CD8-positive, alpha-beta memory T cell (primary cell): ENCODE measurements around the gene DCDC2C. TPM values are rescaled to one million over a fixed set of nuclear protein-coding genes. Genes with fewer than 3 reads are reported as not detected.

Experiments used
- CTCF ChIA-PET: fragments of 350-600 bp; sonication (Branson Sonifier 250); formaldehyde crosslinking; loops from one replicate; lab custom pipeline; 2021; ENCODE audit warnings: antibody characterized with exemption; lab: Charles Lee
- POLR2A ChIA-PET: fragments of 350-600 bp; sonication (Branson Sonifier 250); formaldehyde crosslinking; loops from one replicate; lab custom pipeline; 2021; ENCODE audit warnings: antibody characterized with exemption; lab: Charles Lee
- DNase-seq, 5 donors: peaks; one replicate each; pipeline versions ENCODE4 v3.0.0 to v3.0.0-alpha.2; 2020 to 2022; ENCODE audit warnings: mixed read lengths in 1 of 5
- H3K27ac ChIP-seq: one replicate; pipeline ENCODE4 v1.7.0; 2013; ENCODE audit warnings: low read depth, mild to moderate bottlenecking, low read length, moderate library complexity
- H3K27me3 ChIP-seq: 2 replicates; pipeline ENCODE4 v1.7.0; 2013; ENCODE audit warnings: low read length, mild to moderate bottlenecking; ENCODE audit not compliant: insufficient read depth, poor library complexity, severe bottlenecking
- H3K36me3 ChIP-seq: 2 replicates; pipeline ENCODE4 v1.7.0; 2013; ENCODE audit warnings: mild to moderate bottlenecking, low read length, moderate library complexity; ENCODE audit not compliant: insufficient read depth
- H3K4me1 ChIP-seq: 2 replicates; pipeline ENCODE4 v1.7.0; 2013; ENCODE audit warnings: mild to moderate bottlenecking, low read length, moderate library complexity; ENCODE audit not compliant: insufficient read depth
- H3K4me3 ChIP-seq: 2 replicates; pipeline ENCODE4 v1.7.0; 2013; ENCODE audit warnings: mild to moderate bottlenecking, low read length
- H3K9me3 ChIP-seq: 2 replicates; pipeline ENCODE4 v1.7.0; 2013; ENCODE audit warnings: mild to moderate bottlenecking, low read length
- H3K27ac Mint-ChIP-seq, 8 donors: one replicate each; pipeline ENCODE4 v1.8.0; 2020 to 2021; ENCODE audit warnings: mixed read lengths in 8 of 8, mild to moderate bottlenecking in 6 of 8, inconsistent platforms in 3 of 8, moderate library complexity in 3 of 8
- H3K27me3 Mint-ChIP-seq, 2 donors: one replicate each; pipeline ENCODE4 v1.8.0; 2020 to 2021; ENCODE audit warnings: mixed read lengths in 2 of 2, mild to moderate bottlenecking in 1 of 2, moderate library complexity in 1 of 2
- H3K36me3 Mint-ChIP-seq, 3 donors: one replicate each; pipeline ENCODE4 v1.8.0; 2020 to 2021; ENCODE audit warnings: mixed read lengths in 3 of 3, inconsistent platforms in 1 of 3, mild to moderate bottlenecking in 1 of 3
- H3K4me1 Mint-ChIP-seq, 3 donors: one replicate each; pipeline ENCODE4 v1.8.0; 2020 to 2021; ENCODE audit warnings: mixed read lengths in 3 of 3, inconsistent platforms in 1 of 3, mild to moderate bottlenecking in 1 of 3
- H3K4me3 Mint-ChIP-seq, 7 donors: one replicate each; pipeline ENCODE4 v1.8.0; 2020 to 2021; ENCODE audit warnings: mixed read lengths in 7 of 7, mild to moderate bottlenecking in 6 of 7, moderate library complexity in 4 of 7, inconsistent platforms in 2 of 7
- H3K9me3 Mint-ChIP-seq, 5 donors: one replicate each; pipeline ENCODE4 v1.8.0; 2020 to 2022; ENCODE audit warnings: mixed read lengths in 5 of 5, mild to moderate bottlenecking in 3 of 5, moderate library complexity in 2 of 5, inconsistent platforms in 1 of 5
- polyA plus RNA-seq: library from polyadenylated mRNA; unstranded; fragments of 300-500 nt; fragmentation: Illumina TruSeq; gene quantifications from one replicate; pipeline ENCODE4 v1.2.3, GENCODE V29; 2021
- total RNA-seq, 2 experiments: library from RNA; stranded (reverse); gene quantifications; one replicate each; pipeline ENCODE4 v1.2.3, GENCODE V29; 2021

DCDC2C gene
- total and polyA plus RNA-seq, 3 experiments from 2014 or later: not detected

GRCh38 chr2:3830796-3831195 lies 127.4 kb downstream of the DCDC2C start:
- DNase-seq: no peak
- Histone ChIP-seq H3K27me3 (no peaks in the 10 kb centered on the region), H3K4me3 (no peak overlapping the region), H3K27ac (no peak overlapping the region), H3K4me1 (no peaks in the 10 kb centered on the region), H3K9me3 (no peaks in the 10 kb centered on the region), H3K36me3 (no peaks in the 10 kb centered on the region)
- ChIA-PET CTCF (no interaction called here), POLR2A (no interaction called here)
- Mint-ChIP-seq H3K36me3 (no peaks in the 10 kb centered on the region), H3K27ac (no peak overlapping the region), H3K4me3 (no peak overlapping the region), H3K4me1 (no peaks in the 10 kb centered on the region), H3K27me3 (peaks cover 3 to 16% of the 10 kb centered on the region in 2 donors), H3K9me3 (peaks cover 0 to 3% (median 2%) of the 10 kb centered on the region in 5 donors)

DNA sequence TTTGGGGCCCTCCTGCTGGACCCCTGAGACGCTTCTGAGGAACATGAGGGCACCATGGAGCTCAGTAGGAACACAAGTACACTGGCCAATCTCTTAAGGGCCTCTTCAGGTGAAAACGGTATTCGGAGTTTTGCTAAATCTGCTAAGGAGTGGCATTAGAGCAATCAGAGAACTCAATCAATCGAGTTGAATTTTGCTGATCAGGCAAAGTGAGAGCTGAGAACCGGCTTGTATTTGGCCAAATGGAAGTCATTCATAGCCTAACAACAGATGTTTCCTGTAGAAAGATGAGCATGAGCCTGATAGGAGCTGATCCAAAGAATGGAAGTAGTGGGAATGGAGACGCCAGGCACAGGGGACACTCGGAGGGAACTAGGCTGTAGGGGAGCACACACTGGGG lies 133.7 kb downstream of the DCDC2C start:
- Mint-ChIP-seq H3K36me3 (no peaks in the 10 kb centered on the region), H3K27me3 (peaks cover 3 to 9% of the 10 kb centered on the region in 2 donors), H3K9me3 (peaks cover 3 to 11% (median 5%) of the 10 kb centered on the region in 5 donors), H3K27ac (no peak overlapping the region), H3K4me3 (peak overlapping the region in 1 of 7 donors; percentile 46), H3K4me1 (no peaks in the 10 kb centered on the region)
- ChIA-PET POLR2A (no interaction called here), CTCF (no interaction called here)
- DNase-seq: no peak
- no peaks in the 10 kb centered on the region for H3K36me3 ChIP-seq
- no peaks in the 10 kb centered on the region for H3K27me3 ChIP-seq
- no peaks in the 10 kb centered on the region for H3K4me1 ChIP-seq
- H3K27ac ChIP-seq: no peak overlapping the region
- H3K4me3 ChIP-seq: no peak overlapping the region
- H3K9me3 ChIP-seq: no peaks in the 10 kb centered on the region

DNA sequence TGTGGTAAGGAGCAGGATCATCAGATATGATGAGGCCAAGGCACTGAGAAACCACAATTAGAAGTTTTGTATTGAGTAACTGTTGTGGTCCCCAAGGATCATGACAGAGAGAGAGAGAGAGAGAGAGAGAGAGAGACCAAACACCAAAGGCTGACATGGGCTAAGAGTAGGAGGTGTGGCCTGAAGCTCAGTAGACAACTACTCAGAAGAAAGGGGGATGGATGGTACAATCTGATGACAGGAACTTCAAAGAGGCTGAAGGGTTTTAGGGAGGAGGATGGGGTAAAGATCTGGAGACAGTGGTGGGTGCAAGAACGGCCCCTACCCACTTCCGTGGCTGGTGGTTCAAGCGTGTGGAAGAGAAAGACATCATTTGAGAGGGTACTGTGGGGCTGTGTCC lies 135.0 kb downstream of the DCDC2C start:
- ChIA-PET POLR2A (no interaction called here), CTCF (no interaction called here)
- Mint-ChIP-seq H3K36me3 (no peaks in the 10 kb centered on the region), H3K27ac (no peak overlapping the region), H3K27me3 (peaks cover 2 to 9% of the 10 kb centered on the region in 2 donors), H3K4me3 (no peak overlapping the region), H3K4me1 (no peaks in the 10 kb centered on the region), H3K9me3 (peaks cover 3 to 10% (median 8%) of the 10 kb centered on the region in 5 donors)
- H3K27me3 ChIP-seq: no peaks in the 10 kb centered on the region
- H3K4me1 ChIP-seq: no peaks in the 10 kb centered on the region
- DNase-seq: no peak
- no peak overlapping the region for H3K4me3 ChIP-seq
- no peaks in the 10 kb centered on the region for H3K36me3 ChIP-seq
- no peak overlapping the region for H3K27ac ChIP-seq
- H3K9me3 ChIP-seq: no peaks in the 10 kb centered on the region

DNA sequence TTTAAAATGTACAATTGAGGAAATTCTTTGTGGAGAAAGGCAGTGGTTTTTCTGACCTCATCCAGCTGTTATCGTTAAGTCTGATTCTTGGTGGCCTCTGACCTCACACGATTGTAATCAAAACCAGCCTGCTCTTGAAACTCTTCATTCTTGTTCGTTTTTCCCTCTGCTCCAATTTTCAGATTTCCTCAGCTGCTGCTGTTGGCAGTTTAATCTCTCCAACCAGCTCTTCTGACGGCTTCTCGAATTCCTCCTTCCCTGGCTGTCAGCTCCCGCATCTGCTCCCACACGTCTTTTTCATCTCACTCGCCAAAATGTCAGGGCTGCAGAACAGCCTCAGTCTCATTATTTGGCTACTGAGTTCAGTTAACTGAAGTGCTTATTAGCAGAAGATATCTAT lies 136.1 kb downstream of the DCDC2C start:
- no peaks in the 10 kb centered on the region for H3K36me3 ChIP-seq
- Mint-ChIP-seq H3K4me1 (no peaks in the 10 kb centered on the region), H3K27me3 (peaks cover under 1 to 4% of the 10 kb centered on the region in 2 donors), H3K36me3 (no peaks in the 10 kb centered on the region), H3K4me3 (no peak overlapping the region), H3K27ac (peak overlapping the region in 1 of 8 donors; percentile 61), H3K9me3 (peaks cover 3 to 12% (median 9%) of the 10 kb centered on the region in 5 donors)
- no peak overlapping the region for H3K4me3 ChIP-seq
- no peak overlapping the region for H3K27ac ChIP-seq
- no peaks in the 10 kb centered on the region for H3K4me1 ChIP-seq
- DNase-seq: no peak
- POLR2A ChIA-PET: no interaction called here
- H3K9me3 ChIP-seq: no peaks in the 10 kb centered on the region
- CTCF ChIA-PET: no interaction called here
- no peaks in the 10 kb centered on the region for H3K27me3 ChIP-seq

DNA sequence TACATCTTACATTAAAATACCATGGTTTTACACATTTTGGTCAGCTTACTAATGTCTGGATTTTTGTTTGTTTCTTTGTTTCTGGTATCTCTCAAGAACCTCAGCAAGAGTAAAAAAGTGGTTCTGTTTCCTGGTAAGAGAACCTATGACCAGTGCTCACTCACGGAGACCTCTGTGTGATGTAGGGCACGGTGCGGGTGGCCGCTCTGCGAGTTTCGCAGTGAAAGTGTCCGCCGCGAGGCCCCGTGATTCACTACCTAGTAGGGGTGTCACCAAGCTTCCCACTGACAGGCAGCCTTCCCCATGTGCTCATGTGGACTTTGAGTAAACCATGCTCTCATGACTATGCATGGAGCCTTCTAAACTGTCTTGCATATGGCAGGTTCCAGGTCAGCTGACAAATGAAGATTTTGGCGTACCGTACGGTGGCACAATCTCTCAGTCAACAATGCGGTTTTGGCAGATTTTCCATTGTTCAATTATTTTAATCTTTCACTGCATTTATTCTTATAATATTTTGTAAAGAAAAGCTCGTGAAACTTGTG lies 137.3 kb downstream of the DCDC2C start:
- Mint-ChIP-seq H3K4me3 (no peak overlapping the region), H3K27ac (no peak overlapping the region), H3K9me3 (peaks cover 3 to 12% (median 9%) of the 10 kb centered on the region in 5 donors), H3K27me3 (no peaks in the 10 kb centered on the region), H3K36me3 (no peaks in the 10 kb centered on the region), H3K4me1 (no peaks in the 10 kb centered on the region)
- Histone ChIP-seq H3K4me1 (no peaks in the 10 kb centered on the region), H3K9me3 (no peaks in the 10 kb centered on the region), H3K4me3 (no peak overlapping the region), H3K27me3 (no peaks in the 10 kb centered on the region), H3K27ac (no peak overlapping the region), H3K36me3 (no peaks in the 10 kb centered on the region)
- no peak for DNase-seq
- ChIA-PET CTCF (no interaction called here), POLR2A (no interaction called here)

- Mint-ChIP-seq H3K9me3 (peaks cover 6 to 19% (median 9%) of the 10 kb centered on the region in 5 donors), H3K27ac (no peak overlapping the region), H3K4me1 (no peaks in the 10 kb centered on the region), H3K27me3 (peaks cover 0 to 2% of the 10 kb centered on the region in 2 donors), H3K4me3 (no peak overlapping the region), H3K36me3 (no peaks in the 10 kb centered on the region)
- no peaks in the 10 kb centered on the region for H3K27me3 ChIP-seq
- H3K4me3 ChIP-seq: no peak overlapping the region
- ChIA-PET CTCF (no interaction called here), POLR2A (no interaction called here)
- no peaks in the 10 kb centered on the region for H3K9me3 ChIP-seq
- no peak for DNase-seq
- H3K27ac ChIP-seq: no peak overlapping the region
- H3K4me1 ChIP-seq: no peaks in the 10 kb centered on the region
- no peaks in the 10 kb centered on the region for H3K36me3 ChIP-seq
Observed at GRCh38 chr2:3847397-3848052, 144.2 kb downstream of the DCDC2C start.

DNA sequence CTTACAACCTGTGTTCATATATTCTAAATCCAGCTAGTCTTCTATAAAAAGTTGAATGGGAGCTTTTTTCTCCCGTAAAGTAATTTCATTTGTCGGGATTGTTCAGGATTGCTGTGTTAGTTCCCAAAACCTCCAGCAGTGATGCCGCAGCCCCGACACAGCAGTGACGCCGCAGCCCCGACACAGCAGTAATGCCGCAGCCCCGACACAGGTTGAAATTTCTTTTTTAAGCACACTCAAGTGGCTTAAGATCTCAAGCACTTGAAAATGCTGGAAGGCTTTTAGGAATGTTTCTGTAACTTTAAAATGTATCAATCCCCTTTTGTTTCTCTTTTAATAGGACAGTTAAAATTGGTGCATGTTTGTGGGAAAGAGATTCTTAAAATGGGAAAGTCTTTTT lies 145.4 kb downstream of the DCDC2C start:
- H3K27ac ChIP-seq: no peak overlapping the region
- no peaks in the 10 kb centered on the region for H3K36me3 Mint-ChIP-seq
- no peak overlapping the region for H3K4me3 ChIP-seq
- H3K27me3 ChIP-seq: no peaks in the 10 kb centered on the region
- no peaks in the 10 kb centered on the region for H3K4me1 Mint-ChIP-seq
- H3K4me3 Mint-ChIP-seq: no peak overlapping the region
- H3K27me3 Mint-ChIP-seq: peaks cover 0 to 2% of the 10 kb centered on the region in 2 donors
- POLR2A ChIA-PET: no interaction called here
- no peak overlapping the region for H3K27ac Mint-ChIP-seq
- no peaks in the 10 kb centered on the region for H3K36me3 ChIP-seq
- H3K4me1 ChIP-seq: no peaks in the 10 kb centered on the region
- H3K9me3 Mint-ChIP-seq: peaks cover 11 to 17% (median 13%) of the 10 kb centered on the region in 5 donors
- CTCF ChIA-PET: no interaction called here
- DNase-seq: no peak
- H3K9me3 ChIP-seq: no peaks in the 10 kb centered on the region

- Mint-ChIP-seq H3K27me3 (peaks cover 0 to 2% of the 10 kb centered on the region in 2 donors), H3K36me3 (no peaks in the 10 kb centered on the region), H3K27ac (no peak overlapping the region), H3K4me1 (no peaks in the 10 kb centered on the region), H3K9me3 (peaks cover 12 to 17% (median 14%) of the 10 kb centered on the region in 5 donors), H3K4me3 (no peak overlapping the region)
- no peak for DNase-seq
- Histone ChIP-seq H3K27me3 (no peaks in the 10 kb centered on the region), H3K36me3 (no peaks in the 10 kb centered on the region), H3K4me3 (no peak overlapping the region), H3K27ac (no peak overlapping the region), H3K4me1 (no peaks in the 10 kb centered on the region), H3K9me3 (no peaks in the 10 kb centered on the region)
- CTCF ChIA-PET: no interaction called here
- POLR2A ChIA-PET: no interaction called here
Observed at GRCh38 chr2:3849213-3849612, 145.8 kb downstream of the DCDC2C start.
